ENCODE measurements around the gene ENTREP3. TPM values are rescaled to one million over a fixed set of nuclear protein-coding genes. Genes with fewer than 3 reads are reported as not detected.

Gene ENTREP3
- total RNA-seq, 1 donor from 2014 or later, result 13.9 TPM

- DNase-seq, result no peak
- intact Hi-C loops (cut with micrococcal nuclease), result no loop called here
- TF ChIP-seq CTCF (IDR thresholded peaks at IDR 0.05; ENCODE audit: borderline replicate concordance), result no peak
- H3K4me3 ChIP-seq, result no peak overlapping the region
- no peaks in the 10 kb centered on the region for H3K9me3 ChIP-seq (replicated peaks)
- H3K27me3 ChIP-seq (ENCODE audit: low read depth), result no peaks in the 10 kb centered on the region
- no peaks in the 10 kb centered on the region for H3K36me3 ChIP-seq
- no peaks in the 10 kb centered on the region for H3K4me1 ChIP-seq
- no peak overlapping the region for H3K27ac ChIP-seq (replicated peaks)
Measured at GRCh38 chr1:155284476-155284875, 29.2 kb upstream of the ENTREP3 start.

DNA sequence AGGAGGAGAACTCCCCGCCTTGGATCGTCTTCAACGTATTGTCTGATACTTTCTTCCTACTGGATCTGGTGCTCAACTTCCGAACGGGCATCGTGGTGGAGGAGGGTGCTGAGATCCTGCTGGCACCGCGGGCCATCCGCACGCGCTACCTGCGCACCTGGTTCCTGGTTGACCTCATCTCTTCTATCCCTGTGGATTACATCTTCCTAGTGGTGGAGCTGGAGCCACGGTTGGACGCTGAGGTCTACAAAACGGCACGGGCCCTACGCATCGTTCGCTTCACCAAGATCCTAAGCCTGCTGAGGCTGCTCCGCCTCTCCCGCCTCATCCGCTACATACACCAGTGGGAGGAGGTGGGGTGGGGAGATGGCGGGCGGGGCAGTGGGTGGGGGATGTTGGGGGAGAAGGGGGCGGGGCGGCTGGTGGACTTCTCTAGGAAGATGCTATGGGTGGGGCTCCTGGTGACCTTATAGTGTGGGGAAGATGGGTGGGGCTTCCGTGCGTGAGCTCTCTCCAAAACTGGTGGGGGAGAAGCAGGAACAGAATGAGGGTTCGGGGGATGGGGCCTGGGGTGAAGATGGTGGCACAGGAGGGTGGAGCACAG is 27.3 kb upstream of the ENTREP3 start:
- TF ChIP-seq CTCF (IDR thresholded peaks at IDR 0.05; ENCODE audit: borderline replicate concordance), result no peak

DNA sequence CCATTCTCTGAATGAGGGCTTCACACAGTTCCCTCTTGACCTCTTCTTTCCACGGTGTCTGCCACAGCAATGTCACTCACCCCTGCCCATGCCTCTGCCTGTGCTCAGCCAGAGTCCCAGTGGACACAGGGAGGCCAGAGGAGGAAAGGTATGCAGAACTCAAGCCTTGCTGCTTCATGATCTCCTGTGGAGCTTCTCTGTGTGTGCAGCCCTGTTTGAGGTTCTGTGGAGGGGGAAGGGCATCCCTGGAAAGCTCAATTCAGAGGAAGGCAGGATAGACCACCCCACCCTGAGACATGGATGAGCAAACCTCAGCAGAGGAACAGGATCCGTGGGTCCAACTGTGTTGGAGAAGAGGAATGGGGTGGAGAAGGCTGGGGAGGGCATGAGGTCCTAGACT is 24.0 kb upstream of the ENTREP3 start:
- intact Hi-C loops (cut with micrococcal nuclease), result loop anchor here (5.0 kb wide), 1 partner anchor 43 kb away; the partner anchor contains the start of gene RUSC1
- TF ChIP-seq CTCF (IDR thresholded peaks at IDR 0.05; ENCODE audit: borderline replicate concordance), result no peak
- H3K4me3 ChIP-seq, result no peak overlapping the region
- H3K27me3 ChIP-seq (ENCODE audit: low read depth), result no peaks in the 10 kb centered on the region
- H3K4me1 ChIP-seq, result peaks cover 23% of the 10 kb centered on the region
- DNase-seq, result no peak
- no peaks in the 10 kb centered on the region for H3K36me3 ChIP-seq
- H3K9me3 ChIP-seq (replicated peaks), result no peaks in the 10 kb centered on the region
- no peak overlapping the region for H3K27ac ChIP-seq (replicated peaks)

More for the DNA sequence above, 27.3 kb upstream of the ENTREP3 start:
- intact Hi-C loops (cut with micrococcal nuclease), result no loop called here
- Histone ChIP-seq H3K36me3 (no peaks in the 10 kb centered on the region), H3K9me3 (replicated peaks) (no peaks in the 10 kb centered on the region), H3K27ac (replicated peaks) (no peak overlapping the region), H3K4me1 (peaks cover 10% of the 10 kb centered on the region), H3K27me3 (ENCODE audit: low read depth) (no peaks in the 10 kb centered on the region), H3K4me3 (no peak overlapping the region)
- no peak for DNase-seq

DNA sequence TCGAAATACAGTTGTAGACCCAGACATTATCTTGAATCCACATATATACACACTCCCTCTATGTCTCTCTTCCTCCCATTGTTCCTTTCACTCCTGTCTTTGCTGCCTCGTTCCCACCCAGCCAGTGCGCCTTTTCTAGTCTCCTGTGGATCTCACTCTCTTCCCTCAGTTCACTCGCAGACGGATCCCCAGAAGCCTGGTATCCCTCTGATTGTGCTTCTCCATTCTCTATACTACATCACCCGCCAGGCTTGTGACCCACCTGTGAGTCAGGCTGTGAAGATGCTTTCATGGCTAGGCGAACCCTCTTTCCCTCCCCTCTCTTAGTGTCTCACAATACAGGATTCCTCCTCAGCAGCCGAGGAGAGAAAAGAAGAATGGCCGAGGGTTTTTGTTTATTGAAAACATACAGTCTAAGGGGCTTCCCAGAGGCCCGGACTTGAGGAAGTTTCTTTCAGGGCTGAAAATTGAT is 23.4 kb upstream of the ENTREP3 start:
- Histone ChIP-seq H3K4me1 (peaks cover 29% of the 10 kb centered on the region), H3K9me3 (replicated peaks) (no peaks in the 10 kb centered on the region), H3K27ac (replicated peaks) (no peak overlapping the region), H3K27me3 (ENCODE audit: low read depth) (no peaks in the 10 kb centered on the region), H3K4me3 (no peak overlapping the region), H3K36me3 (no peaks in the 10 kb centered on the region)
- DNase-seq, result no peak
- no peak for TF ChIP-seq CTCF (IDR thresholded peaks at IDR 0.05; ENCODE audit: borderline replicate concordance)
- intact Hi-C loops (cut with micrococcal nuclease), result loop anchor here (5.0 kb wide), 1 partner anchor 44 kb away; the partner anchor contains the start of gene RUSC1

DNA sequence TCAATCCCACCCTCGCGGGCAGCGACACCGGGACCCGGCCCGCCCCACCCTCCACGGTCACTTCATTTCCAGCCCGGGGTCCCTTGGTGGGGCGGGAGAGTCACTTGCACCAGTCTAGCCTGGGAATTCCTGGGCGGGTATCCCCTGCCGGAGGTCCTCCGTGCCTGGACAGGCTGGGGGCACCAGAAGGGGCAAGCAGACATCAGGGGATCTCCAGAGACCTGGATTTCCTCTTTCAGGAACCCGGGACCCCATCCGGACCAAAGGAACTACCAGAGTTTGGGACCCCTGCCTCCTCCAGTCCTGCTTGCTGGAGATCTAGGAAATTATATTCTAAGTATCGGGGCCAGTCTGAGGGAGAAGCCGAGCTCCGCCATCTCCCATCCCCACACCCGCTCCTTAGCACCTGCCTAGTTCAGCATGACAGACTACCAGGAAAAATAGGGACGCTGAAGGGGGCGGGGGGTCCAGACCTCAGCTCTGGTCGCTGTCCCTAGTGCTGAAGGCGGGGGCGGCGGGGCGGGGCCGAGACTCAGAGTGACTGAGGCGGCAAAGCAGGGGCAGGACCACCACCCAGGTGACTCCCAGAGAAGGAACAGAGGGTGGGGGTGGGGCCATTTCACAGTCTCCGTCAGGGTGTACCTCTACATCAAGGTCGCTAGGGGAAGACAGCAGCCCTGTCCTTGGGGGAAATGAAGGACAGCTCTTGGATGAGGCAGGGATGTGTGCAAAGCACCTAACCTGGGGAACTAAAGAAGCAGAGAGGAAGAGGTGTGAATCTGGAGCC is 22.8 kb upstream of the ENTREP3 start:
- Histone ChIP-seq H3K27me3 (ENCODE audit: low read depth) (no peaks in the 10 kb centered on the region), H3K27ac (replicated peaks) (peak overlapping the region; percentile 76), H3K9me3 (replicated peaks) (no peaks in the 10 kb centered on the region), H3K4me3 (peak overlapping the region; percentile 83), H3K36me3 (no peaks in the 10 kb centered on the region), H3K4me1 (peaks cover 32% of the 10 kb centered on the region)
- intact Hi-C loops (cut with micrococcal nuclease), result loop anchor here (5.0 kb wide), 1 partner anchor 44 kb away; the partner anchor contains the start of gene RUSC1
- peak; percentile 50 for DNase-seq
- peak; percentile 23 for TF ChIP-seq CTCF (IDR thresholded peaks at IDR 0.05; ENCODE audit: borderline replicate concordance)

Measured in left ventricle myocardium inferior (tissue), 1 donor.